HCT116 (cell line): ENCODE results near the gene NCKAP5L.

Experiments
- EGR1 ChIP-seq: IDR thresholded peaks from 2 replicates; pipeline ENCODE4 v1.6.1; 2012; ENCODE audit warnings: low read depth
- ELF1 ChIP-seq: IDR thresholded peaks from 2 replicates; pipeline ENCODE4 v1.6.1; 2012; ENCODE audit warnings: low read depth, borderline replicate concordance
- EZH2 ChIP-seq: fragments of 200-600 bp; sonication (generic); IDR thresholded peaks from 2 replicates; pipeline ENCODE4 v1.6.1; 2017; ENCODE audit warnings: antibody characterized with exemption, mixed run types
- EZH2phosphoT487 ChIP-seq: fragments of 200-600 bp; IDR thresholded peaks from 2 replicates; pipeline ENCODE4 v1.6.1; 2018; ENCODE audit warnings: antibody characterized with exemption, borderline replicate concordance
- JUND ChIP-seq: IDR thresholded peaks from 2 replicates; pipeline ENCODE4 v1.6.1; 2012
- MAX ChIP-seq: IDR thresholded peaks from 2 replicates; pipeline ENCODE4 v1.6.1; 2012
- POLR2A ChIP-seq: IDR thresholded peaks from 2 replicates; pipeline ENCODE4 v1.7.0; 2011; ENCODE audit warnings: borderline replicate concordance; ENCODE audit not compliant: insufficient read depth, insufficient read length; ENCODE audit errors: extremely low read depth
- RAD21 ChIP-seq: IDR thresholded peaks from 2 replicates; pipeline ENCODE4 v1.6.1; 2012; ENCODE audit warnings: low read depth, mild to moderate bottlenecking
- REST ChIP-seq: IDR thresholded peaks from 2 replicates; pipeline ENCODE4 v1.6.1; 2012; ENCODE audit warnings: low read depth
- SIN3A ChIP-seq: IDR thresholded peaks from 2 replicates; pipeline ENCODE4 v1.6.1; 2012; ENCODE audit warnings: low read depth
- SP1 ChIP-seq: IDR thresholded peaks from 2 replicates; pipeline ENCODE4 v1.6.1; 2012; ENCODE audit warnings: low read depth
- ZBTB33 ChIP-seq: IDR thresholded peaks from 2 replicates; pipeline ENCODE4 v1.6.1; 2011; ENCODE audit warnings: mild to moderate bottlenecking, low read length, moderate library complexity; ENCODE audit not compliant: insufficient replicate concordance; ENCODE audit errors: extremely low read depth
- ZFX ChIP-seq: fragments of 450-650 bp; IDR thresholded peaks from 2 replicates; pipeline ENCODE4 v1.6.1; 2017
- TF ChIP-seq, protein P1 (sequence below), 3 experiments: fragments of 200-600 bp in 1 of 3; sonication (generic) in 1 of 3; IDR thresholded peaks in 2 of 3; conservative IDR thresholded peaks in 1 of 3; 2 replicates each; pipeline ENCODE4 v1.5.1; 2012 to 2017; ENCODE audit warnings: low read depth in 2 of 3, low read length in 2 of 3, antibody characterized with exemption in 1 of 3, borderline replicate concordance in 1 of 3, control low read depth in 1 of 3, mild to moderate bottlenecking in 1 of 3, mixed read lengths in 1 of 3, mixed run types in 1 of 3, moderate library complexity in 1 of 3; ENCODE audit not compliant: insufficient read depth in 1 of 3

- TF ChIP-seq JUND (no peak), EZH2 (no peak), REST (no peak), SIN3A (no peak), POLR2A (no peak), ZBTB33 (no peak), RAD21 (no peak), EZH2phosphoT487 (no peak), ELF1 (no peak), MAX (no peak), EGR1 (no peak), ZFX (no peak), SP1 (no peak)
- TF ChIP-seq, protein P1, sequence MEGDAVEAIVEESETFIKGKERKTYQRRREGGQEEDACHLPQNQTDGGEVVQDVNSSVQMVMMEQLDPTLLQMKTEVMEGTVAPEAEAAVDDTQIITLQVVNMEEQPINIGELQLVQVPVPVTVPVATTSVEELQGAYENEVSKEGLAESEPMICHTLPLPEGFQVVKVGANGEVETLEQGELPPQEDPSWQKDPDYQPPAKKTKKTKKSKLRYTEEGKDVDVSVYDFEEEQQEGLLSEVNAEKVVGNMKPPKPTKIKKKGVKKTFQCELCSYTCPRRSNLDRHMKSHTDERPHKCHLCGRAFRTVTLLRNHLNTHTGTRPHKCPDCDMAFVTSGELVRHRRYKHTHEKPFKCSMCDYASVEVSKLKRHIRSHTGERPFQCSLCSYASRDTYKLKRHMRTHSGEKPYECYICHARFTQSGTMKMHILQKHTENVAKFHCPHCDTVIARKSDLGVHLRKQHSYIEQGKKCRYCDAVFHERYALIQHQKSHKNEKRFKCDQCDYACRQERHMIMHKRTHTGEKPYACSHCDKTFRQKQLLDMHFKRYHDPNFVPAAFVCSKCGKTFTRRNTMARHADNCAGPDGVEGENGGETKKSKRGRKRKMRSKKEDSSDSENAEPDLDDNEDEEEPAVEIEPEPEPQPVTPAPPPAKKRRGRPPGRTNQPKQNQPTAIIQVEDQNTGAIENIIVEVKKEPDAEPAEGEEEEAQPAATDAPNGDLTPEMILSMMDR (IDR thresholded peaks at IDR 0.05 in 2 of 3, conservative IDR thresholded peaks at IDR 0.05 in 1 of 3; ENCODE audit: borderline replicate concordance in 1 of 3, insufficient read depth in 1 of 3, low read depth in 2 of 3, low read length in 2 of 3) = no peak
Observed at GRCh38 chr12:49804821-49805220, 23.4 kb downstream of the NCKAP5L start.
